HepG2 (cell line): ENCODE results near the gene SETD2. TPM values are rescaled to one million over a fixed set of nuclear protein-coding genes. Genes with fewer than 3 reads are reported as not detected.
A peak's percentile ranks its signal among the peaks of the same experiment; 100 is the strongest.

Experiments used
- ATAC-seq: fragments of 200-7000 bp; cut with Tn5 transposase; 3 replicates; pipeline ENCODE4 v1.9.1; 2020; ENCODE audit warnings: mild to moderate bottlenecking, moderate library complexity
- BruUV-seq: library from RNA; stranded (reverse); fragments of 400-500 nt; replicated peaks from 2 replicates; lab custom pipeline; 2021; lab: Mats Ljungman, UMichigan
- CTCF ChIA-PET: fragments of 300-600 bp; formaldehyde crosslinking; extraction: SDS; loops from one replicate; lab custom pipeline; 2021; ENCODE audit warnings: low total read pairs, inconsistent platforms, low intra/inter-chr PET ratio; lab: Yijun Ruan, JAX
- POLR2A ChIA-PET: fragments of 350-600 bp; sonication (Branson Sonifier 250); formaldehyde crosslinking; loops from one replicate; lab custom pipeline; 2020; ENCODE audit warnings: antibody characterized with exemption, inconsistent platforms; lab: Yijun Ruan, JAX
- DNase-seq: peaks from one replicate; pipeline ENCODE4 v3.0.0-alpha.2; 2015; ENCODE audit warnings: low spot score
- FAIRE-seq: peaks from 3 replicates; lab custom pipeline; 2011; peaks lifted over from hg19 to GRCh38; lab: Jason Lieb, UNC
- H2AFZ ChIP-seq: one replicate; pipeline ENCODE4 v1.6.1; 2011; ENCODE audit warnings: low read length, inconsistent platforms
- H3K27ac ChIP-seq: fragments of 300-600 bp; 3 replicates; pipeline ENCODE4 v1.8.0; 2011; ENCODE audit warnings: mixed run types, mild to moderate bottlenecking, mixed read lengths, low read length, inconsistent platforms; ENCODE audit not compliant: insufficient read depth; ENCODE audit errors: extremely low read length
- H3K27me3 ChIP-seq, 2 experiments: fragments of 200-600 bp in 1 of 2; 2 replicates in 1 of 2; 3 replicates in 1 of 2; pipeline versions ENCODE4 v1.6.0 to v1.8.0; 2011; ENCODE audit warnings: low read length in 2 of 2, mild to moderate bottlenecking in 2 of 2, moderate library complexity in 2 of 2, inconsistent platforms in 1 of 2; ENCODE audit not compliant: insufficient read depth in 2 of 2, control insufficient read depth in 1 of 2
- H3K36me3 ChIP-seq, 2 experiments: fragments of 200-600 bp in 1 of 2; replicated peaks in 1 of 2; 2 replicates in 1 of 2; 3 replicates in 1 of 2; pipeline versions ENCODE4 v1.5.1 to v1.8.0; 2011; ENCODE audit warnings: low read length in 2 of 2, inconsistent platforms in 1 of 2; ENCODE audit not compliant: insufficient read depth in 2 of 2, control insufficient read depth in 1 of 2
- H3K4me1 ChIP-seq: 2 replicates; pipeline ENCODE4 v1.5.1; 2012; ENCODE audit warnings: low read length, inconsistent platforms; ENCODE audit not compliant: insufficient read depth
- H3K4me2 ChIP-seq: 2 replicates; pipeline ENCODE4 v1.6.0; 2011; ENCODE audit warnings: low read depth, low read length, inconsistent platforms
- H3K4me3 ChIP-seq, 3 experiments: fragments of 200-600 bp in 1 of 3; sonication (generic), shearing (Covaris generic) in 1 of 3; replicated peaks in 1 of 3; 2 replicates each; pipeline ENCODE4 v1.5.1; 2011 to 2016; ENCODE audit warnings: low read length in 3 of 3, inconsistent platforms in 2 of 3, low read depth in 2 of 3, mild to moderate bottlenecking in 2 of 3, control low read depth in 1 of 3, mixed read lengths in 1 of 3; ENCODE audit not compliant: insufficient read depth in 1 of 3
- H3K79me2 ChIP-seq: one replicate; pipeline ENCODE4 v1.6.1; 2011; ENCODE audit warnings: low read length, inconsistent platforms; ENCODE audit not compliant: insufficient read depth
- H3K9ac ChIP-seq: 2 replicates; pipeline ENCODE4 v1.6.0; 2011; ENCODE audit warnings: mild to moderate bottlenecking, low read depth, low read length, inconsistent platforms; ENCODE audit not compliant: insufficient read depth
- H3K9me3 ChIP-seq: 2 replicates; pipeline ENCODE4 v1.5.1; 2012; ENCODE audit warnings: mild to moderate bottlenecking, low read length
- H4K20me1 ChIP-seq: 2 replicates; pipeline ENCODE4 v1.6.0; 2011; ENCODE audit warnings: inconsistent platforms, mild to moderate bottlenecking, low read length, moderate library complexity; ENCODE audit not compliant: insufficient read depth
- CHCHD3 ChIP-seq: sonication (generic); formaldehyde crosslinking; IDR thresholded peaks from 2 replicates; pipeline ENCODE4 v1.8.0; 2022; ENCODE audit warnings: mild to moderate bottlenecking, missing genetic modification reagents, moderate library complexity
- HDAC2 ChIP-seq: sonication (generic); formaldehyde crosslinking; IDR thresholded peaks from 2 replicates; pipeline ENCODE4 v1.4.0; 2020; ENCODE audit warnings: missing genetic modification reagents
- MAZ ChIP-seq, 2 experiments: sonication (generic) in 1 of 2; formaldehyde crosslinking in 1 of 2; IDR thresholded peaks; 2 replicates each; pipeline versions ENCODE4 v1.5.0 to v1.6.1; 2012 to 2020; ENCODE audit warnings: low read depth in 2 of 2, mild to moderate bottlenecking in 2 of 2, borderline replicate concordance in 1 of 2, improper control_type of control experiment in 1 of 2, low read length in 1 of 2, missing genetic modification reagents in 1 of 2, moderate library complexity in 1 of 2
- MBNL3 ChIP-seq: fragments of 250-450 bp; sonication (Bioruptor Pico); conservative IDR thresholded peaks from 2 replicates; pipeline ENCODE4 v1.8.0; 2022; ENCODE audit warnings: mild to moderate bottlenecking, inconsistent platforms
- NFYB ChIP-seq: sonication (generic); formaldehyde crosslinking; IDR thresholded peaks from 2 replicates; pipeline ENCODE4 v1.4.0; 2020; ENCODE audit warnings: missing genetic modification reagents
- RFXANK ChIP-seq: IDR thresholded peaks from 2 replicates; pipeline ENCODE4 v1.6.1; 2016
- SRSF9 ChIP-seq: fragments of 200-400 bp; formaldehyde crosslinking; IDR thresholded peaks from 2 replicates; pipeline ENCODE4 v1.6.1; 2018; ENCODE audit warnings: borderline replicate concordance, mild to moderate bottlenecking, low read depth, low read length; ENCODE audit not compliant: insufficient read depth, poor library complexity, severe bottlenecking
- SUZ12 ChIP-seq: fragments of 150-350 bp; IDR thresholded peaks from 2 replicates; pipeline ENCODE4 v1.6.1; 2014; ENCODE audit warnings: low read depth, low read length
- ZFAT ChIP-seq: sonication (generic); formaldehyde crosslinking; conservative IDR thresholded peaks from 2 replicates; pipeline ENCODE4 v1.8.1; 2023; ENCODE audit warnings: missing genetic modification reagents, inconsistent platforms
- ZNF143 ChIP-seq: sonication (generic); formaldehyde crosslinking; IDR thresholded peaks from 2 replicates; pipeline ENCODE4 v1.4.0; 2020; ENCODE audit warnings: missing genetic modification reagents
- ZNF564 ChIP-seq: sonication (generic); formaldehyde crosslinking; IDR thresholded peaks from 2 replicates; pipeline ENCODE4 v1.8.1; 2023; ENCODE audit warnings: mild to moderate bottlenecking, missing genetic modification reagents
- WGBS: methylation state at CpG from one replicate; pipeline ENCODE4 v1.1.6; 2017; ENCODE audit warnings: low lambda C conversion rate; 5-methylcytosine and 5-hydroxymethylcytosine counted together
- in situ Hi-C: cut with HindIII; loops from 2 replicates; pipeline ENCODE4 v1.10.0; 2017; ENCODE audit warnings: low pct_unique_long_range_greater_than_20kb; ENCODE audit not compliant: extremely low pct_ligation_motif_present
- intact Hi-C: fragments of 100-400 bp; cut with micrococcal nuclease; formaldehyde crosslinking; loops from one replicate; pipeline ENCODE4 v1.10.0; 2022; ENCODE audit not compliant: unreplicated experiment
- polyA plus RNA-seq, 8 experiments: library from polyadenylated mRNA; depleted of rRNA in 3 of 8; stranded (reverse) in 7 of 8; unstranded in 1 of 8; fragments of >200 nt; fragmentation: Illumina TruSeq in 4 of 8; extraction: Trizol in 4 of 8; gene quantifications; 2 replicates each; pipeline versions ENCODE4 v1.2.1 to v1.2.3, GENCODE V29; 2011 to 2016; ENCODE audit warnings: low read depth in 4 of 8, missing spikeins in 1 of 8, mixed read lengths in 1 of 8; ENCODE audit not compliant: insufficient read depth in 1 of 8
- total RNA-seq, 5 experiments: library from RNA; depleted of rRNA; stranded (reverse); fragments of >200 nt; fragmentation: Illumina TruSeq; extraction: Trizol; gene quantifications; 2 replicates each; pipeline ENCODE4 v1.2.3, GENCODE V29; 2016; ENCODE audit warnings: low read depth in 1 of 5

The SETD2 gene
- total and polyA plus RNA-seq, 2 of the 13 experiments (the other 11 are each of a cell fraction or from before 2014, with no cell fraction given), result 14.2 to 24.2 TPM

GRCh38 chr3:46987743-46988401 is 176.0 kb downstream of the SETD2 start (continued):
- TF ChIP-seq SUZ12, result no peak
- no peak for TF ChIP-seq CHCHD3 (CRISPR knock-in tag)
- TF ChIP-seq ZNF564 (CRISPR knock-in tag), result no peak

GRCh38 chr3:46987319-46987742 is 176.6 kb downstream of the SETD2 start:
- Histone ChIP-seq H3K27ac (no peak overlapping the region), H4K20me1 (no peaks in the 10 kb centered on the region), H3K9me3 (no peaks in the 10 kb centered on the region), H2AFZ (no peak overlapping the region), H3K4me3 (no peak overlapping the region), H3K9ac (no peak overlapping the region), H3K36me3 (no peaks in the 10 kb centered on the region), H3K4me1 (peaks cover 13% of the 10 kb centered on the region), H3K79me2 (no peaks in the 10 kb centered on the region), H3K27me3 (no peaks in the 10 kb centered on the region), H3K4me2 (no peak overlapping the region)
- no peak for FAIRE-seq
- no peak for DNase-seq
- ChIA-PET POLR2A (interaction anchor here (1.6 kb wide), 1 partner anchor 10 kb away, joined by 6 read pairs; the partner anchor contains the start of gene CCDC12), CTCF (no interaction called here)
- ATAC-seq, result peak; percentile 19; the same call in 2 of the 3 replicates
- BruUV-seq, result no TSS peak
- intact Hi-C loops, result no loop called here
- TF ChIP-seq HDAC2, result no peak
- TF ChIP-seq RFXANK, result no peak
- TF ChIP-seq SRSF9, result no peak
- no peak for TF ChIP-seq NFYB (CRISPR knock-in tag)
- TF ChIP-seq ZFAT (CRISPR knock-in tag), result no peak
- TF ChIP-seq ZNF143, result no peak
- TF ChIP-seq MBNL3 (CRISPR knock-in tag), result no peak
- no peak for TF ChIP-seq MAZ (IDR thresholded peaks at IDR 0.05; ENCODE audit: borderline replicate concordance, low read depth, low read length)
- no peak for TF ChIP-seq MAZ (CRISPR knock-in tag; IDR thresholded peaks at IDR 0.05; ENCODE audit: low read depth)
- in situ Hi-C loops, result no loop called here
- 96% methylated on average over 7 of the region's 9 CpGs for WGBS
